ENCODE results near the gene IFNL1.
A peak's percentile ranks its signal among the peaks of the same experiment; 100 is the strongest.

DNA sequence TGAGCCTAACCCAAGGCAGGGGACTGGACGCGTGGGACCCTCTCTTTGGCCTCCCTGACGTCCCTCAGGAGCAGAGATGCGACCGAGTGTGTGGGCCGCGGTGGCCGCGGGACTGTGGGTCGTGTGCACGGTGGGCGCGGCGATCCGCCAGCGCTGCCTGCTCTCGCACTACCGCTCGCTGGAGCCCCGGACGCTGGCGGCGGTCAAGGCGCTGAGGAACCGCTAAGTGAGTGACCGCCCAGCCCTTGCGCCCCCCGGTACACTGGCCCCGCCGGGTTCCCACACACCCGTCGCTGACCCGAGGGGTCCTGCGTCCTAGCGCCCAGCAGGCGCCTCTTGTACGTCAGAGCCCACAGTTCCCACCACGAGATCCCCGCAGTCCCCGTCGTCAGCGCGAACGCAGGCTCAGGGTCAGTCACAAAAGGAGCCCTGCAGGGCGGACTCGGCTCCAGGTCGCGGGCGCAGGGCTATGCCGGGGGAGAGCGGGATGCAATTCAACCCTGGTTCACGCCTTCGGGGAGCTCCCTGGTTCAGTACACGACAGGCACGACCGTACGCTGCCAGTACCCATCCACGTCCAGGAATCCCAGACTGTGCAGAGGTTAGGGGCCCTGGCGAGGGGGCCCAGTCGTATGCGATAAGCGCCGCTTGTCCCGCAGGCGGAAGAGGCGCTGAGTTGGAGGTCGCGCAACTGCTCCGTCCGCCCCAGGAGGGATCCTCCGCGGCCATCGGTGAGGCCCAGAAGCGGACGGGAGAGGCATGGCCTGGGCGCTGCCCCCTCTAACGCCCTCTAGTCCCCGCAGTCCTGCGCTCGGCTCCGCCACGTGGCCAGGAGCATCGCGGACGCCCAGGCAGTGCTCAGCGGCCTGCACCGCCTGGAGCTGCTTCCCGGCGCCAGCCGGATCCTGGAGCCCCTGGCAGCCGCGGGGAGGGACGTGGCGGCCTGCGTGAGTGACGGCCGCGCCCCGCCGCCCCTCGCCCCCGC, 31.6 kb upstream of the IFNL1 start:
- TF ChIP-seq, protein P1, sequence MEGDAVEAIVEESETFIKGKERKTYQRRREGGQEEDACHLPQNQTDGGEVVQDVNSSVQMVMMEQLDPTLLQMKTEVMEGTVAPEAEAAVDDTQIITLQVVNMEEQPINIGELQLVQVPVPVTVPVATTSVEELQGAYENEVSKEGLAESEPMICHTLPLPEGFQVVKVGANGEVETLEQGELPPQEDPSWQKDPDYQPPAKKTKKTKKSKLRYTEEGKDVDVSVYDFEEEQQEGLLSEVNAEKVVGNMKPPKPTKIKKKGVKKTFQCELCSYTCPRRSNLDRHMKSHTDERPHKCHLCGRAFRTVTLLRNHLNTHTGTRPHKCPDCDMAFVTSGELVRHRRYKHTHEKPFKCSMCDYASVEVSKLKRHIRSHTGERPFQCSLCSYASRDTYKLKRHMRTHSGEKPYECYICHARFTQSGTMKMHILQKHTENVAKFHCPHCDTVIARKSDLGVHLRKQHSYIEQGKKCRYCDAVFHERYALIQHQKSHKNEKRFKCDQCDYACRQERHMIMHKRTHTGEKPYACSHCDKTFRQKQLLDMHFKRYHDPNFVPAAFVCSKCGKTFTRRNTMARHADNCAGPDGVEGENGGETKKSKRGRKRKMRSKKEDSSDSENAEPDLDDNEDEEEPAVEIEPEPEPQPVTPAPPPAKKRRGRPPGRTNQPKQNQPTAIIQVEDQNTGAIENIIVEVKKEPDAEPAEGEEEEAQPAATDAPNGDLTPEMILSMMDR (IDR thresholded peaks at IDR 0.05) = peak; percentile 10
- peak; percentile 96 for TF ChIP-seq EZH2 (IDR thresholded peaks at IDR 0.05)

All from neural progenitor cell (in vitro differentiated cells).